Neural progenitor cell (in vitro differentiated cells): ENCODE results near the gene LRP2BP.

Source experiments
- CTCF ChIP-seq: fragments of 200-600 bp; sonication (generic); IDR thresholded peaks from 2 replicates; pipeline ENCODE4 v1.5.1; 2017; ENCODE audit warnings: antibody characterized with exemption, mild to moderate bottlenecking
- EZH2 ChIP-seq: fragments of 200-600 bp; sonication (generic); IDR thresholded peaks from 2 replicates; pipeline ENCODE4 v1.6.1; 2017; ENCODE audit warnings: antibody characterized with exemption, mild to moderate bottlenecking, moderate library complexity
- EZH2phosphoT487 ChIP-seq: fragments of 200-600 bp; sonication (generic); IDR thresholded peaks from 2 replicates; pipeline ENCODE4 v1.6.1; 2017; ENCODE audit warnings: antibody characterized with exemption

DNA sequence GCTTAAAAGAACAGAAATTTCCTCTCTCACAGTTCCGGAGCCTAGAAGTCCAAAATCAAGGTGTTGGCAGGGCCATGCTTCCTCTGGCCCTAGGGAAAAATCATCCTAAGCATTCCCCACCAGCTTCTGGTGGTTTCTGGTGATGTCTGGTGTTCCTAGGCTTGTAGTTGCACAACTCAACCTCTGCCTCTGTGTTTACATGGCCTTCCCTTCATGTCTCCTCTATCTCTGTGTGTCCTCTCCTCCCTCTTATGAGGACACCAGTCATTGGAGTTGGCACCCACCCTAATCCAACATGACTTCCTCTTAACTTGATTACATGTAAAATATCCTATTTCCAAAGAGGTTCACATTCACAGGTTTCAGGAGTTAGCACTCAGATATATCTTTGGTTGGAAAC, 15.4 kb downstream of the LRP2BP start:
- TF ChIP-seq CTCF: no peak
- TF ChIP-seq EZH2phosphoT487: no peak
- TF ChIP-seq EZH2: no peak
